C4-2B (cell line): Measurements from ENCODE around the gene INPP5B.

Experiments used
- H3K27ac ChIP-seq: fragments of 450-650 bp; 2 replicates; pipeline ENCODE4 v1.5.1; 2017
- CTCF ChIP-seq: fragments of 450-650 bp; conservative IDR thresholded peaks from 2 replicates; pipeline ENCODE4 v1.5.1; 2017; ENCODE audit warnings: mild to moderate bottlenecking
- ZFX ChIP-seq: fragments of 450-650 bp; IDR thresholded peaks from 2 replicates; pipeline ENCODE4 v1.6.1; 2017

Gene INPP5B

GRCh38 chr1:37946703-37947360, at the start of gene INPP5B:
Gene INPP5B, minus strand, starts transcription at chr1:37947053. Its CDS starts 745 bp downstream, at chr1:37946308.
- no peak within 1 kb of the TSS for H3K27ac ChIP-seq
- TF ChIP-seq CTCF, result no peak

GRCh38 chr1:37995751-37996345, 49.0 kb upstream of the INPP5B start:
- no peak overlapping the region for H3K27ac ChIP-seq
- no peak for TF ChIP-seq CTCF
- no peak for TF ChIP-seq ZFX

DNA sequence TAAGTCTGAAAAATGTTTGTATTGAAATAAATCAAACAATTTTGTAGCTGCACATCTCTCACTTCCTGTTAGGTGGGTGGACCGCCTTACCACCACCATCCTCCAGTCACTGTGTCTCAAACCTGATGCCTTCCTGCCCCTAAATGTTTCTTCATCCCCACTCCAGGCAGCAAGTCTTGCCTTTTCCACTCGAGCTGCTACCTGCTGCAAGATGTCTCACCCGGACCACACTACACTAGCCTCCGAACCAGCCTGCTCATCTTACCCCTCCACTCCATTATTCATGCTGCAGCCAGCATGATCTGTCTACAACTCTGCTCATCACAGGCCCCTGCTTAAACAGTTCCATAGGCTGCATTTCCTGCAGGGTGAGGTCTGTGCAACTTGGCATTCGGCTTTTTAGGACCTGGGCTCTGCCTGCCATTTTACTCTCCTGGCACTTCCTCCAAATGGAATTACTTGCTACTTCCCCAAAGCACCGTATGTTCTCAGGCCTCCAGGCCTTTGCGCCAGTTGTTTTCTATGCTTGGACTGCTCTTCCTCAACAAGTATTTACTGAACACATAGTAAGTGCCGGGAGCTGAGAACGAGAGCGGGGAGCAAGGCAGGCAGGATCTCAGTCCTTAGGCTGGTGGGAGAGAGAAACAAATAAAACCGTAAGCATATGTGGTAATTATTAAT, 48.2 kb upstream of the INPP5B start:
- no peak overlapping the region for H3K27ac ChIP-seq
- TF ChIP-seq ZFX (no peak), CTCF (no peak)

DNA sequence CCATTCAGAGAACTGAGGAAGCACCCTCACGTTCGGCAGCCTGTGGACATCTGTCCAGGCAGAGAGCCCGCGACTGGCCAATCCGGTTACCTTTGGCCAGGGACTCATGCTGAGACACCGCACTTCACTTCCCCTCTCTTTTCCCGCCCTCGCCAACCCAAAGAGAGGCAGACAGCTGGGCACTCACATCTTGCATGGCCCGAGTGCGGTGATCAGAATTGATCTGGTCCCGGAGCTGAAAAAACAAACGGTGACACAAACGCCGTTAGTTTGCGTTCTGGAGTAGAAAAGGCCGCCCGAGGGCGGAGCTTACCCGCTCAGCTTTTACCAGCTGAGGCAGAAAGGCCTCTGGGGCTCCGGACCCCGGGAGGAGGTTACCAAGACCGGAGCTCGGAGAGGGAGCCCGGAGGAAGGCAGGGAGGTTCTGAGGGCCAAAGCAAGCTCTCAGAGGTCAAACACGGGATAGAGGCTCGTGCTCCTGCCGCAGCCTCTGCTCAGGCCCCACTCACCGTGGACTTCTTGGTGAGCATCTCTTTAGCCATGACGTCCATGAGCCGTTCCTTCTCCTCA, 42.6 kb upstream of the INPP5B start:
- TF ChIP-seq ZFX, result peak; percentile 58
- TF ChIP-seq CTCF, result no peak
- peak overlapping the region; percentile 84 for H3K27ac ChIP-seq

DNA sequence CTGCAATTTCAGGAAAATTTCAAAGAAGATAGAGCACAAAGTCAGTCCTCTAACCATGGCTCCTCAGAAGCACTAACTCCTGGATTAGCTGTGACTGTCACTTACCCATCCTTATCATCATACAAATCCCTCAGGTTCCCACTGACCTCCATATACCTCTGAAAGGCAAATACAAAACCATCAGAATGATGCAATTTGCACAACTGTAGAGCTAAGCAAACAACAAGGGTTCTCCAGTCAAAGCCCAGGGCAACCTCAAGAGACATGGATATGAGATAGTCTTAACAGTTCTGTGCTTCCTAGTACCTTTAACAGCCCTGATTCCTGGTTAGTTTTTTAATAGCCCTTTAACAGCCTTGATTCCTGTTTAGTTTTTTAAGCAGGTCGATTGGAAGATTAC, 40.8 kb upstream of the INPP5B start:
- H3K27ac ChIP-seq, result no peak overlapping the region

GRCh38 chr1:37983546-37983945, 36.7 kb upstream of the INPP5B start:
- H3K27ac ChIP-seq, result no peak overlapping the region
- TF ChIP-seq ZFX (no peak), CTCF (no peak)

More for the DNA sequence above, 40.8 kb upstream of the INPP5B start:
- TF ChIP-seq ZFX (no peak), CTCF (no peak)

GRCh38 chr1:37978541-37978940, 31.7 kb upstream of the INPP5B start:
- no peak for TF ChIP-seq CTCF
- TF ChIP-seq ZFX, result no peak
- H3K27ac ChIP-seq, result no peak overlapping the region
